ENCODE measurements around the gene FBXL4.
A peak's percentile ranks its signal among the peaks of the same experiment; 100 is the strongest.

The FBXL4 gene

DNA sequence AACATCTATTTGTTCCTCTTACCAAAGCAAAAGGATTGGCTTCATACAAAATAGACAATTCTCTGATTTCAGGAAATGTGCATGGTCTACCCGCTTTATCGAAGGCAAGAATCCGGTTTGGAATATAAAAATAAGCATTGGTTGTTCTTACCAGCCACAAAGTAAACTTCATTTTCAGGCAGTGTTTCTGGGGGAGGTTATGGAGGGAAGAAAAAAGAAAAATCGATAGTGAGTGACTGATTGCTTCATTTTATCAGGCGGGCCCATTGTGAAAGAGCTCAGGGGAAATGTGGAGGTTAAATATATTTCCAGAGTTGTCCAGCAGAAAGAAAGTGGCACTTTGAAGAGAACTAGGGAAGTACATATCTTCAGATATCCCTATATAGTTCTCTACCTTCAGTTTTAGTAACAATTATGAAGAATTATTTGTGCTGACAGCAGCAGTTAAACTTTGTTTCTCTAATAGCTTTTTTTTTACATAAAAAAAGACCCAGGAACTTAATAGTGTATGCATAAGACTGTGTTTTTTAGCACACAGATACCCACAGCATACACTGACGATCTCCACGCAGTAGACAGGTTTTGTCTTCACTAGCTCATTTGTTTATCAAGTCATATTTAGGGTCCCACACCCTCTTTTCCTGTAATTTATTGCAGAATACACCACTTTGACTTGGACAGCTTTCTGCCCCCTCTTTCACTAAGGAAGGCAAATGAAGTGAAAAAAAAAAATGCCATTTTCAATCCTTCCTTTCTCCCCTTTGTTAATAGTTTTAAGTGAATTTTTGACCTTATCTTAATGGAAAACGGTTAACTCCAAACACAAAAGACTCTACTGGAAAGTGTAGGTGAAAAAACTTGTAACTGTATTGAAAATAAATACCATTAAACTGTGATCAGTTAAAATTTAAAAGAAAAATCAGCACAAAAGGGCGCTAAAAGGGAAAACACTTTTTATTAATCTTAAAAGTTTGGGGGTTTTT lies 110.5 kb downstream of the FBXL4 start:
- DNase-seq: no peak

DNA sequence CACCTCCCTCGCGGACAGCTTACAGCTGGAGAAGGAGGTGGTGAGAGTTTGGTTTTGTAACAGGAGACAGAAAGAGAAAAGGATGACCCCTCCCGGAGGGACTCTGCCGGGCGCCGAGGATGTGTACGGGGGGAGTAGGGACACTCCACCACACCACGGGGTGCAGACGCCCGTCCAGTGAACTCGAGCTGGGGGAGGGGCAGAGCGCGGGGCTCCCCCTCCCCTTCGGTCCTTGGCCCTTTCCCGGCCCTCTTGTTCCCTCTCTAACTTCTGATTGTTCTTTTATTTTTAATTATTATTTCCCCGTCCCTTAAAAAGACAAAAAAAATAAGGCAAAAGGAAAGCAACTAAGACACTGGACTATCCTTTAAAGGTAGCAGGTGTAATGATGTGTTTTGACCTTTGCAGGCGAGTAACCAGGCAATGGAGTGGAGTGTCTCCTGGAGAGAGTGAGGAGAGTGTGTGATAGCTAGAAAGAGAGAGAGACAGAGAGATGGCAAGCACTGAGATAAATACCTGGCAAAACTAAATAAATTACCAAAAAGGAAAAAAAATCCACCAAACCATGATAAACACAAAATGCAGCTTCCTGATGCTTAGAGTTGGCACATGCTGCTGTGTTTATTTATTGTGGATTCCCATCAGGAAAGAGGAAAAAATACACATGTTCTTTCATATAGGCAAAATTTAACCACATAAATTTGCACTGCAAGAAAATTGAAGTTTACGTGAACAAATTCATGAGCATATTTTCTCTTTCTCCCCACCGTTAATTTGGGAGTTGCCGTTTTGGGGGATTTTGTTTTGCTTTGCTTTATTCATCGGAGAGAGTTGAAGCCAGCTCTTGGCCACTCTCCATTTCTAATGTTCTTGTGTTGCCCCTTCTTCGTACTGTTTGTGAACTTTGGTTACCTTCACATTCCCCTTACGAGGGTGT lies 111.5 kb downstream of the FBXL4 start:
- DNase-seq: no peak

DNA sequence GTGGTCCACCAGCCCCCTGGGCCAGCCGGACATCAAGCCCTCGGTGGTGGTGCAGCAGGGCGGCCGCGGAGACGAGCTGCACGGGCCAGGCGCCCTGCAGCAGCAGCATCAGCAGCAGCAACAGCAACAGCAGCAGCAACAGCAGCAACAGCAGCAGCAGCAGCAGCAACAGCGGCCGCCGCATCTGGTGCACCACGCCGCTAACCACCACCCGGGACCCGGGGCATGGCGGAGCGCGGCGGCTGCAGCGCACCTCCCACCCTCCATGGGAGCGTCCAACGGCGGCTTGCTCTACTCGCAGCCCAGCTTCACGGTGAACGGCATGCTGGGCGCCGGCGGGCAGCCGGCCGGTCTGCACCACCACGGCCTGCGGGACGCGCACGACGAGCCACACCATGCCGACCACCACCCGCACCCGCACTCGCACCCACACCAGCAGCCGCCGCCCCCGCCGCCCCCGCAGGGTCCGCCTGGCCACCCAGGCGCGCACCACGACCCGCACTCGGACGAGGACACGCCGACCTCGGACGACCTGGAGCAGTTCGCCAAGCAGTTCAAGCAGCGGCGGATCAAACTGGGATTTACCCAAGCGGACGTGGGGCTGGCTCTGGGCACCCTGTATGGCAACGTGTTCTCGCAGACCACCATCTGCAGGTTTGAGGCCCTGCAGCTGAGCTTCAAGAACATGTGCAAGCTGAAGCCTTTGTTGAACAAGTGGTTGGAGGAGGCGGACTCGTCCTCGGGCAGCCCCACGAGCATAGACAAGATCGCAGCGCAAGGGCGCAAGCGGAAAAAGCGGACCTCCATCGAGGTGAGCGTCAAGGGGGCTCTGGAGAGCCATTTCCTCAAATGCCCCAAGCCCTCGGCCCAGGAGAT lies 112.4 kb downstream of the FBXL4 start:
- DNase-seq: no peak

DNA sequence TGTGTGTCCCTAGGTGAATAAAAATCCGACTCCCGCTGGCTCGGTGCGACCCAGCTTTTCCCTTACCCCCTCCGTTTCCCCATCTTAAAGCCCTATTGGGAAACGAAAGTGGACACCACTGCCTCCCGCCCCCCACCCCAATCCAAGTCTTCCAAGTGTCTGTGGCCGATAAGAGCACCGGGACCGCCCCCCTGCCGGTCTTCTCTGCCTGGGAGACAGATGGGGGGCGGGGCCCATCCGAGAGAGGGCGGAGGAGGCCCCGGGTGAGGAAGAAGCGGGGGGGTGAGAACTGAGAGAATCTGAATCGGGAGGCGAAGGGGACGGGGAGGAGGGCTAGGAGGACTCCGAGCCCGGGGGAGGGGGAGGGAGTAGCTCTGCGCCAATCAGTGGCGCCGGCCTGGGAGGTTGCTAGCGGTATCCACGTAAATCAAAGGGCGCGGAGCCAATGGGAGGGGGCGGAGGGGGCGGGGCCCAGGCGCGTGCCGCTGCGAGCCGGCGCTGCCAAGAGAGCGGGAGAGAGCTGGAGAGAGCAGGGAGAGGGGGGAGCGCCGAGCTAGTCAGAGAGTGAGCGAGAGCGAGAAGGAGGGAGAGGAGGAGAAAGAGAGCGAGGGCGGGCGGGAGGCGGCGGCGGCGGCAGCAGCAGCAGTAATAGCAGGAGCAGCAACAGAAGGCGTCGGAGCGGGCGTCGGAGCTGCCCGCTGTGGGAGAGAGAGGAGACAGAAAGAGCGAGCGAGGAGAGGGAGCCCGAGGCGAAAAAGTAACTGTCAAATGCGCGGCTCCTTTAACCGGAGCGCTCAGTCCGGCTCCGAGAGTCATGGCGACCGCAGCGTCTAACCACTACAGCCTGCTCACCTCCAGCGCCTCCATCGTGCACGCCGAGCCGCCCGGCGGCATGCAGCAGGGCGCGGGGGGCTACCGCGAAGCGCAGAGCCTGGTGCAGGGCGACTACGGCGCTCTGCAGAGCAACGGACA lies 113.4 kb downstream of the FBXL4 start, which contains the start of gene POU3F2:
Gene POU3F2 (plus strand): TSS at position 515 of the 972 bp plus-strand sequence. CDS start 300 bp downstream, at position 815.
- peak; percentile 51 for DNase-seq

DNA sequence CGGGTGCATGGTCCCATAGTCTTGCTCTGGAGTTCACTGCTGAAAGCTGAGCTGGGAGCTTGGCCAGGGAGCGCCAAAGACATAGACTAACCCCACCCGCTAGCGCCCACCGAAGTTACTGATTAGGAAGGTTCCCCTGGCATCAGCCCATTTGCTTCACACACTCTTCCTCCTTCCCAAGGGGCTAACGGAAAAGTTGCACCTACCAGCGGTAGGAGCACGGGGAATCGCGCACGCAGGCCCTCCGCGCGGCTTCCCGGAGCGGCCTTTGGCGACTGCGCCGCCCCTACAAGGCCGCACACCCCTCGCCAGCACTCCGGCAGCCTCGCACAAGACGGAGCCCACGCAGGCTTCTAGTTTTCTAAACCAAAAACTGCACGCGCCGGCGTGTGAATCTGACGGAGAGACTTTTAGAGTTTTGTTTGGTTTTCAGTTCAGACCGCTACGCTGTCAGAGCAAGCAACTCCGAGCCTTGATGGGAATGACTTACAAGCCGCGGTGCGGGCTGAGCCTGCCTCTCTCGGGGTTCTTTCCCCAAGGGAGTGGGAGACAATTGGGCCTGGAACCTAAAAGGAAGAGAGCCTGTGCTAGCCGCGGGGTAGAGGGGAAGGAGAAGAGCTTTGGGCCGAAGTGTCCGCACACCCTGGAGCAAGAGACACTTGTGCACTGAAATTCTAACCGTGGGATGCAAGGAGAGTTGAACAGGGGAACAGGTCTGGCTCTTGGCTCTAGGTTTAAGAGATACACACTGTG lies 114.3 kb downstream of the FBXL4 start:
- DNase-seq: no peak

DNA sequence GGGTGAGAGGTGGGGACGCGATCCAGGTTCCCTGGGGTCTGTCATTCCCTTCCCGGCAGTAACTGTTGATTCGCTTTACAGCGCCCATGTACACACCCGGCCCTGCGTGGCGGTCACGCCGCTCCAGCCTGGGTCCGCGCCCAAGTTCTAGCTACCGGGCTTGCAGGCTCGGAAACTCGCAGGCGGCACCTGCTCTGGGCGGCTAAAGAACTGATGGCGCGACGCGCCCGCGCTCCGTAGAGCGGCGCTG lies 114.8 kb downstream of the FBXL4 start:
- DNase-seq: no peak

DNA sequence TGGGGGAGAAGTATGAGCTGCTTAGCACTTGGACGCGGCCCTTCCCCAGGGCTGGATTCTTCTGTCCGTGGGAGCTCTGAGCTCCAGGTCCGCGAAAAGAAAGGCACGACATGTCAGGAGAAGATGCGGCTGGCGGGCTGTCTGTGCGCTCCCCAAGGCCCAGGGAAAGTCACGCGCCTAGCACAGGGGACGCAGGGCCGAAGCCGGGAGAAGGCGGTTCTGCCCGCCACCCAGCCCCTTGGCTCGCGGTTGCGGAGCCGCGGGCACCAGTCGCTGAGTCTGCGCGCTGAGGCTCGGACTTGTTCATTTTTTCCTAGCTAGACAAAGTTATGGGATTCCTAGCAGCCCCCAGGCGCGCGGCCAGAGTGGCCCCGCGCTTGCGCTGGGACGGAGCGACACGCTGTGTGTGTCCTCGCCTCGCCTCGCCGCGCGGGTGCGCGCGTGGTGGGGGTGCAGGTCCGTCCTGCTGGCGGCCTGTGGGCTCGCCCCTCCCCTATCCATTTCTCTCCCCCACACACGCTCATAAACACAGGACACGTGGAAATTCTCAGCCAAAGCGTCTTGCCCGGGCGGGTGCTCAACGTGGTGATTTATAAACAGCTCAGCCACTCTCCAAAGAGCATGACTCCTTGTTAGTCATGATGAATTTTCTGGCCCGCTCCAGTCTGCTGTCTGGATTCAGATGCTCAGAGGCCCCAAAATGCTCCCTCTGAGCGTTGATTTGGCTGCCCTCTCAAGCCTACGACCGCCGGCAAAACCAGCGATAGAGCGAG lies 115.3 kb downstream of the FBXL4 start:
- no peak for DNase-seq

DNA sequence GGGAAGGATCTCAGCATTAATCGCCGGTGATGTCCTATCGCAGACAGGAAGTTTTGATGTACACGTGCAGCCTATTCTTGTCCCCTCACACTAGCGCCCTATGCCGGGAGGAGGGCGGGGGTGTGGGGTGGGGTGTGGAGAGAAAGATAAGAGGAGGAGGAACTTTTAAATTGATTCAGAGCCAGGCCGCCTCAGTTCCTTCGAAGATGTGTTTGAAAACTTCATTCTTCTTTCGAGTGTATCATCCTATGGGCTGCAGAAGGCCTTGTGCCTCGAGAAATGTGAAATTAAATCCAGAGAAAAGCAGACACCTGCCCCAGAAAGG lies 115.8 kb downstream of the FBXL4 start:
- no peak for DNase-seq

DNA sequence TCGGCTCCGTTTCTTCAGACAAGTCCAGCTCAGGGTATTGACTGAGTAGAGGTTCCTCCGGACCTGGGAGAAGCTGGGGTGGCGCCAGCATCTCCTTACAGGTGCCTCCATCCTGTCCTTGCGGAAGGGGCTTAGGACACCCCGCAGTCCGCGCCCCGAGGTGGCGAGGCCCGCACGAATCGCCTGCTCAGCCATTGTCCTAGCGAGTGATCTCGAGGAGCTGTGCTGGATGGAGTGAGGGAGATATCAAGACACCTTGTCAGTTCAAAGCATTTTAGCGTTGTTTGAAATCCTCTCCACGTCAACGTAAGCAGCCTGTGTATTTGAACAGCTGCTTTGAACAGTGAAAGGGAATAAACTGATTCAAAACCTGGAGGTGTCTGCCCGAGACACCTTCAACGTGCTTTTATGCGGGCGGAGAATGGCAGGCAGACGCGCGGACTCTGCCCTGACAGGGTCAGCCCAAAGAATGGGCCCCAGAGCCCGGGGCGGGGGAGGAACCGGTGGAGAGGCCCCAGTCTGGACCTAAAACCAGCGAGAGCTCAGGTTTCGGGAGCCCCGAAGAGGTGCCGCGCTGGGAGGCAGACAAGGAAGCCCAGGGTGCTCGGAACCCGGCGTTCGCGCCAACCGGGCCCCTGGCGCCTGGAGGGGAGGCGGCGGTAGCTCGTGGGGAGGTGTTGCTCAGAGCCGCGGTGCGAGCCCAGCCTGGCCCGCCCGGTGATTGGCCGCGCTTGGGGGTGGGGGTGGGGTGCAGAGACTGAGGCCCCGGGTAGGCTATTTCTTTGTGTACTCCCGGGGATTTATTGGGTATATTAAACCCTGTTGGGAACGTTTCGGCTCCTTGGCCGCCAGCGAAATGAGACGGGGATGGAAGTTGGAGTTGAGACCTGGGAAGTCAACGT lies 116.4 kb downstream of the FBXL4 start:
- no peak for DNase-seq

DNA sequence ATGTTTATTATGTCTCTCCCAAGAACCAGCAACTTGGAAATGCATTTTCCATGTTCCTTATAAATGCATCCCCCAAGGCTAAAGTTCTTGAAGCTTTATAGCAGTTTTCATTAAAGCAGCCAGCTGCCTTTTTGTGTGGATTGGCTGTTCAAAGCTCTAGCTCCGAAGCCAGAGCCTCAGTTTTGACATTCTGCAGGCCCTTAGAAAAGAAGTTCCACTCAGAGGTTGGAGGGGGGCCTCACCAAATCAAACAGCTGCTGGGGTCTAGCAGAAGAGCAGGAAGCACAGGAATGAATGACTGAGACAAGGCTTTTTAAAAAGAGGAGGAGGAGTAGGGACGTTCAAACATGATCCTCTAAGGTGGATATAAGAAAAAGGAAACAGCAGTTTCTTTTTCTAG lies 117.6 kb downstream of the FBXL4 start:
- DNase-seq: no peak

DNA sequence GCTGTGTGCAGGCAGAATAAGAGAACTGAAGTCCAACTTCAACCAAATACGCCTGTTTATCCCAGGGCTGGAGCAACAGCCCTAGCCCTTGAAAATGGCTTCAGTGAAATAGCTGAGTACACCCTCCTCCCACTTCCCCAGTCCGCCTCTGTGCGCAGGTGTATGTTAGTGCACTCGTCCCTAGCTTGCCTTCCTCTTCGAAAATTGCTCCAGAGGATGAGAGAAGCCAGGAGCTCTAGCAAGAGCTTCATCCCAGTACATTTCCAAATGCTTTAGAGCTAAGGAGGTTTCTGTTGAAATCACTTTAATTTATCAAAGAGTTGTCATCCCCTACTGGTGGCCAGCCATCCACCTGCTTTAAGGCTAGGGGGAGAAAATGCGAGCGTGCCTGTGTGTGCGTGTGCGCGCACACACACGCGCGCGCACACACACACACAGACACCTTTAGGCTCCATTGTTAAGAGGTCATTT lies 118.8 kb downstream of the FBXL4 start:
- DNase-seq: no peak

DNA sequence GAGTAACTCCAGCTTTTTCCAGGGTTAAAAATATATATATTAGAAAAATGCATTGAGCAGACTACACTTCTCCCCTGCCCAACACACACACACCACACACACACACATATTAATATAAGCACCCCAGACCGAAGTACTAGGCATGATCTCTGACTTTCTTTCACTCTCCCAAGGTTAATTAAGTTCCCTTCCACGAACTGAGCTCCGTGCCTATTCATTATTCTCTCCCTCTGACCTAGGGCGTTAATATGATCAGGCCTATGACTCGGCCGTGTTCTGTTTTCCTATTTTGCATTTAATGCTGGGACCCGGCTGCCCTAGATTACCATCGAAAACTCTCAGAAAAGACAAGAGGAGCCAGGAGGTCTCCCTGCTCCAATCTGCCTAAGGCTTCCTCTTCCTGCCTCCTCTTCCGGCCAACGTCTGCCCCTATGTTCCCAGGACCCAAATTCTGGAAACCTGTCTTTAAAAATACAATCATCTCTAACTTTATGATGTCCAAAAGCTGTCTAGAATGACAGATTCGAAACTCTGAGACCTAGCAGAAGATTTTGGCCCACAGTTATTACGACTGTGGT lies 119.4 kb downstream of the FBXL4 start:
- DNase-seq: no peak

DNA sequence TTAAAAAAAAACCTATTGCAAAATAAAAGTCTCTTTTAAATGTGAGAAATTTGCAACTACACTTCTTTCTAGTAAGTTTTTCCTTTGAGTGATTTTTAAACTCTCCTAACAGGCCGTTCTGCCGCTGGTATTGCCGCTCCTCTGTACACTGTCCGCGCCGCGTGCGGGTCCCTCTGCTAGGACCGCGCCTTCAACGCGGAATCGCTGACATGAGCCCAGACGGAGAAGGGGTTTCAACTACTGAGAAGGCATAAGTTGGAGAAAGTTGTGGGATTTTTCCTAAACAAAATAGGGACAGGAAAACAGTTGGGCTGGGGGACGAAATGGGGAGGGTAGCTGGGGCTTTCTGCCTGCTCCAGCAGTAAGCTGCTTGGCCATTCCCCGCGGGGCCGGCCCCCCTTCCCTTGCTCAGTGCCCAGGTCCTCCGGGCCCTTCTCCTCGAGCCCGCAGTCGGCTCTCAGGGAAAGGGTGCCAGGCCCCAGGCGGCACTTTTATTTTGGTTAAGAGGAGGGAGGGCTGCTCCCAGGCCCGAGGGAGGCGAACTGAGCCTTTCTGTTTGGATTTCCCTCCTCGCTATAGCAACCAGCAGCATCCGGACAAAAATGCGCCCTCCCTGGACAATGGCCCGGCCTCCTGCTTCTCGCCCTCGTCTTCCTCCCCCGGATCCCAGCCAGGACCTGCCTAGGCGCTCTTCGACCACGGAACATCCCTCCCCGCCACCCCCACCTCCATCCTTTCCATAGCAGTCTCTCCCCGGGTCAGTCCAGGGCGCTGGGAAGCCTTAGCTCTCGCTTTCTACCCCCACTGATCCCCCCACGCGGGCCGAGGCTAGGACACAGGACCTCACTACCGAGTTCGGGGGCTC lies 120.2 kb downstream of the FBXL4 start:
- DNase-seq: no peak

DNA sequence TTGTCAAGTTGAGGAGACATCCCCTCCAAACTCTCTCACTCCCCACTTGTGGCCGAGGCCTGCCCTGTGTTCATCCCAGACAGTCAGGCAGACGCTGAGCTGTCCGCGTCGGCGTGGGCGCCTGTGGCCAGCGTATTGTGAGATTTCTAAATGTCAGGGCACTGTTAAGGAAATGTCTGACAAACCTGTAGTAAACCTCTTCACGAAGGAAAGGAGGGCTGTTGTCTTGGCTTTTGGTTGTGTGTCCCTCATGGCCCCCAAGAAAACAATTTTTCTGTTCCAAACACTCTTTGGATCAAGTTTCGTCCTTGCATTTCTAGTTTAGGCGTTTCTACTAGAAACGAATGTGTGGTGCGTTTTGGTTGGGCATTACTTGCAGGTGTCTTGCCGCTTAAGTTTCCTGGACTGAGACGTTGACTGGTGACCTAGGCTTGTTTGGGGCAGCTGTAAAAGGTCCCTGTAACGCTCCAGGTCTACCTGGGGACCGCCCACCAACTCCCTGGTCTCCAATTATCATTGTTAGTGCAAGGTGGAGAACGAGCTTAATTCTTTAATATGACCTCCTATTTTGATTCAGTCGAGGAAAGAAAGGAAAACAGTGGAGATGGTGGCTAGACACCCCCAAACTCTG lies 122.0 kb downstream of the FBXL4 start:
- DNase-seq: no peak

DNA sequence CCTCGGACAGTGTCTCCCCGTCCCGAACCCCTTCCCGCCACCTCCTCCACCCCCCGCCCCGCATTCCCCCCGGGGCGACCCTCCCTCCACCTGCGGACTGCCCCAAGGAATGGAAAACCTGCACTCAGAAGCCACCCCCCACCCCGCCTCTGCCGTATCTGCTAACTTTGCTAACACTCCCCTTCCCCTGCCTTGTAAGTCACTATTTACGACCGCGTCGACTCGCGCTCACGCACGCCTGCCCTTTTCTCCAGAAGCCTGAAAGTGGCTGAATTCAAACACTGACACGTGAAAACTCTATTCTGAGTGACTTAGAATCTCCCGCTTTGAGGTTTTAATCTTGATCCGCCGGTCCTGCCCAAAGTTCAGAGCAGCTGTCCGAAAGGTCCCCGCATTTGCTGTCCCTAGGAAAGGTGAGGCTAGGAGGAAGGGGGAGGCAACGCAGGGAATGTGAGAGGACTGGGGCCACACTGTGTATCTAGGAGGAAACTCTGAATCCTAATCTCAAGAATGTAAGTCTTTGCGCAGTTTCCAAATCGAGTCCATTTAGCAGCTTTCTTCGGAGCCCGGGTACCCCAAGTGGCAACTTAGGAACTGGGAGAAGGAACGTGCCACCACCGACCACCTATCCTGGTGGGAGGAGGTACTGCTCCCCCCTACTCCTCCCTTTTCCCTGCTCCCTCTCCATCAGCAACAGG lies 122.7 kb downstream of the FBXL4 start:
- DNase-seq: no peak

DNA sequence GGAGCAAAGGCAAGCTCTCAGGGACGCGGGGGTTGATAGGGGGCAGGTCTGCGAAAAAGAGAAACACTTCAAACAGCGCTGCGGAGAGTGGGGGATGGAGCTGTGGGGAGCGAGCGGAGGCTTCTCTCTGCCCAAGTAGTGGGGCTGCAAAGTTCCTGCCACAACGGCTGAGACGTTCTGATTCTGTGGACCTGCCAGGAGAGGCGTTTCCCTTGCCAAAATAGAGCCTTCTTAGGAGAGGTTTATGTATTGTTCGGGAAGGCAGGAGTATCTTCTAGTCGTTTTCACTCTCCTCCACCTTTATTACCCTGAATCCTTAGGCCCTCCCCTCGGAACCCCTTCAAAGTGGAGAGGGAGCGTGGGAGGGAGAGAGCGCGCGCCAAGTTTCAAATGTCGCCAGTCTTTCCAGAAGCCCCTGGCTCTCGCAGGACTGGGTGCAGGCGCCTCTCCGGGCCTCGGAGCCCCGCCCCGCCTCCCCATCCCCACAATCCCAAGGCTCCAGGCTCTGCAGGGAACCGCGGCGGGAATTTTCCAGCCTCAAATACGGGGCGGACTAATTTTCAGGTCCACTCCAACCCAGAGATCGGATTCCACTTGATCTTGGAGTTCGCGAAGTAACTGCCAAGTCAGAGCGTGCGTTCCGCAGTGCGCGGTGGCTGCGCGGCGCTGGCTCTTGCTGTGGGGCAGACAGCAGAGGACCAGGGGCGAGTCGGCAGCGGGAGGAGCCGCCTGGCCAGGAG lies 123.4 kb downstream of the FBXL4 start:
- no peak for DNase-seq

All from activated T-cell treated with anti-CD3 and anti-CD28 coated beads for 4 hours (primary cell).